Measurements from ENCODE around the gene NT5C3B.
A peak's percentile ranks its signal among the peaks of the same experiment; 100 is the strongest.
"Not testable (repeated sequence)": the region's sequence is repeated elsewhere in the genome, so short reads cannot be mapped to it uniquely, and the experiment has no call there.

NT5C3B gene

GRCh38 chr17:41840781-41841180, 4.7 kb upstream of the NT5C3B start:
- DNase-seq, result not testable (repeated sequence)

GRCh38 chr17:41839448-41839847, 3.4 kb upstream of the NT5C3B start:
- DNase-seq, result not testable (repeated sequence)

- no peak for DNase-seq
Observed at GRCh38 chr17:41837761-41838538, 1.9 kb upstream of the NT5C3B start, which contains the start of gene KLHL10. KLHL10 (plus strand) TSS chr17:41837825; CDS start chr17:41837933, 108 bp downstream.

- DNase-seq, result peak in 1 of 56 donors; percentile 10
Observed at GRCh38 chr17:41836550-41837196, 641 bp upstream of the NT5C3B start.

- DNase-seq, result peak in 3 of 56 donors; percentile 10 to 42 (median 20)
Observed at GRCh38 chr17:41835214-41835799, 725 bp downstream of the NT5C3B start.

- not testable (repeated sequence) for DNase-seq
Observed at GRCh38 chr17:41829961-41830360, 6.1 kb downstream of the NT5C3B start.

GRCh38 chr17:41825175-41825845, 10.7 kb downstream of the NT5C3B start:
- no peak for DNase-seq

GRCh38 chr17:41824086-41824485, 11.9 kb downstream of the NT5C3B start:
- no peak for DNase-seq

GRCh38 chr17:41823580-41823979, 12.5 kb downstream of the NT5C3B start:
- no peak for DNase-seq

GRCh38 chr17:41823141-41823524, 12.9 kb downstream of the NT5C3B start:
- no peak for DNase-seq

GRCh38 chr17:41822216-41823140, 13.6 kb downstream of the NT5C3B start:
- DNase-seq, result no peak

GRCh38 chr17:41821776-41822175, 14.3 kb downstream of the NT5C3B start:
- DNase-seq, result no peak

GRCh38 chr17:41818024-41818423, 18.0 kb downstream of the NT5C3B start:
- no peak for DNase-seq

- DNase-seq, result no peak
Observed at GRCh38 chr17:41816637-41817320, 19.3 kb downstream of the NT5C3B start.

GRCh38 chr17:41814195-41814594, 21.8 kb downstream of the NT5C3B start:
- no peak for DNase-seq

- no peak for DNase-seq
Observed at GRCh38 chr17:41813699-41814124, 22.3 kb downstream of the NT5C3B start.

GRCh38 chr17:41813152-41813680, 22.8 kb downstream of the NT5C3B start:
- DNase-seq, result no peak

- peak in 38 of 56 donors; percentile 10 to 71 (median 38) for DNase-seq
Observed at GRCh38 chr17:41812381-41813151, 23.5 kb downstream of the NT5C3B start, which contains the start of gene FKBP10. FKBP10 (plus strand) TSS chr17:41813004; CDS start chr17:41813035, 31 bp downstream.

Measured in amygdala (tissue), 56 donors.